Measurements from ENCODE around the gene ABCG1. TPM values are rescaled to one million over a fixed set of nuclear protein-coding genes. Genes with fewer than 3 reads are reported as not detected.

ABCG1 gene
- polyA plus RNA-seq, 4 donors = 5.5 to 46.5 (median 21.2) TPM

DNA sequence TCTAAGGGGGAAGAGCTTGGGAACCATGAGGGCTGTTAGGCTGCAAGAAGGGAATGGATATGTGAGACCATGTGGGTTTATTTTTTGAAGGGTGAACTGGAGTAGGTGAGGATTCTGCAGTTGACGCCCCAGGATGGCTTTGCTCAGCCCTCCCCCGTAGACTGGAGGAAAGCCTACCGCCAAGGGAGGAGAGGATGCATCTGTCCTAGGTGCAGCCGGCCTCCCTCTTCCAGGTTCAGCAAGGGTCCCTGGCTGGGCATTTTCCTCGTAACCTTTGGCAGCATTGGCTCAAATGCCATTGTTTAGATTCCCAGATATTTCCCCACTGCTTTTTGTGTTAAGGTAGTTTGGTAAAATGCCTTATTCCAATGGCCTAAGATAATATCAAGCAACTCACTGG, 79.7 kb downstream of the ABCG1 start:
- peaks cover 0 to 26% (median 2%) of the 10 kb centered on the region in 3 donors for H3K36me3 ChIP-seq (ENCODE audit: control insufficient read depth in 3 of 3, insufficient read depth in 2 of 3, low read depth in 1 of 3, low read length in 3 of 3)
- H3K4me1 ChIP-seq (ENCODE audit: control insufficient read depth in 3 of 3, insufficient read depth in 2 of 3, low read depth in 1 of 3, low read length in 2 of 3) = peaks cover 0 to 11% (median 0%) of the 10 kb centered on the region in 3 donors
- FAIRE-seq (no peak), DNase-seq (no peak)
- H3K27ac ChIP-seq (ENCODE audit: low read depth in 1 of 3, low read length in 2 of 3) = no peak overlapping the region
- H3K4me3 ChIP-seq (ENCODE audit: low read depth in 1 of 3, low read length in 3 of 3) = no peak overlapping the region
- 81 to 94% (median 92%) methylated on average over 4 to 5 of the region's 5 CpGs for WGBS, 3 donors
- no peaks in the 10 kb centered on the region for H3K27me3 ChIP-seq (ENCODE audit: control insufficient read depth in 3 of 3, insufficient read depth in 3 of 3, low read length in 3 of 3)
- no peaks in the 10 kb centered on the region for H3K9me3 ChIP-seq (ENCODE audit: control insufficient read depth in 2 of 2, insufficient read depth in 1 of 2, low read depth in 1 of 2, low read length in 1 of 2)

DNA sequence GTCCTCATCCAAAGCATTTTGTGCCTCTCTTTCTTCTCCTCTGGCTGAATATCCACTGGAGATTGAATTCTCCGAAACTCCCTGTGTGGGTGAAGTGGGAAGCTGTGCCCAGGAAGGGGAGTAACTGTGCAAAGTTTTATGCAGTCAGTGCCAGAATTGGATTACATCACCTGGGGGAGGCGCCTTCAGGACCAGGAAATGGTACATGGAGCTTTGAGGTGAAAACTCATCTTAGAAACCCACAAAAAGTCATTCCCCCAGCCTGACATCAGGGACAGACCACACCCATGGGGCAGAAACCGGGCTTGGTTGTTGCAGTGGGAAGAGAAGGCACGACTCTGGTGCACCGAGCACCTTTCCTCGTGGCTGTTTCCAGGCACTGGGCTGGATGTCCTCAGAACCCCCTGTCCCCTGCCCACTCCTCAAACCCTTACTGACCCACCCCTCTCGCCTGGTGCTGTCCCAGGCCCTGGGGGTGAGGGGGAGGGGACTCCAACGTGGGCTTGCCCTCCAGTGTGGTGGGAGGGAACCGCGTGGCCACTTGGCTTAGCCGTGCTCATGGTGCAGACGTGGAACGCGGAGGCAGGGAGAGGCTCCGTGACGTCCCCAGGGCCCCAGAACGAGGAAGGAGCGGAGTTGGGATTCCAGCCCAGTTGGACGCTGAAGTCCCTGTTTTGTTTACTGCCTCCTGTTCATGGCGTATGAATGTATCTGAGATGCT, 80.5 kb downstream of the ABCG1 start:
- Histone ChIP-seq H3K4me1 (ENCODE audit: control insufficient read depth in 3 of 3, insufficient read depth in 2 of 3, low read depth in 1 of 3, low read length in 2 of 3) (peaks cover 0 to 11% (median 0%) of the 10 kb centered on the region in 3 donors), H3K4me3 (ENCODE audit: low read depth in 1 of 3, low read length in 3 of 3) (no peak overlapping the region), H3K27me3 (ENCODE audit: control insufficient read depth in 3 of 3, insufficient read depth in 3 of 3, low read length in 3 of 3) (no peaks in the 10 kb centered on the region), H3K36me3 (ENCODE audit: control insufficient read depth in 3 of 3, insufficient read depth in 2 of 3, low read depth in 1 of 3, low read length in 3 of 3) (peaks cover 0 to 18% (median 2%) of the 10 kb centered on the region in 3 donors), H3K27ac (ENCODE audit: low read depth in 1 of 3, low read length in 2 of 3) (no peak overlapping the region), H3K9me3 (ENCODE audit: control insufficient read depth in 2 of 2, insufficient read depth in 1 of 2, low read depth in 1 of 2, low read length in 1 of 2) (no peaks in the 10 kb centered on the region)
- 72 to 74% (median 73%) methylated on average over 20 of the region's 20 CpGs for WGBS, 3 donors
- DNase-seq (no peak), FAIRE-seq (no peak)

DNA sequence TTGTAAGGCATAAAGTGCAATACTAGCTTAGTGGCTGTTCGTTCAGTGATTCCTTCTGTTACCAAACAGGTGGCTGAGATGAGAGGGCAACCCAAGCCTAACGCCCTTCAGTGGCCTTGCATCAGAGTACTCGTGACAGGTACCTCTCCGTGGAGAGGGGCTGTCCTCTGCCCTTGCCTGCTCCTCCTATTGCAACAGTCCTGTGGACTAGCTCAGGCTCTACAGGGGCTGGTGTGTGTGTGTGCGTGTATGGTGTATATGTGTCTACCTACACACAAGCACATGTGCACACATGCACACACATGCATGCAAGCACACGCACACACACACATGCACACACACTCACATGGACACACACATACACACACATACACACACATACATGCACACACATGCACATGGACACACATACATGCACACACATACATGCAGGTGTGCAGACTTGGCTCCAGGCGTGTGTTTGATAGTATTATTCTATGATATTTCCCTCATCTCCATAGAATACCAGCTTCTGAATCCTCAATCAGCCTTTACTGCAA, 81.2 kb downstream of the ABCG1 start:
- no peak for FAIRE-seq

DNA sequence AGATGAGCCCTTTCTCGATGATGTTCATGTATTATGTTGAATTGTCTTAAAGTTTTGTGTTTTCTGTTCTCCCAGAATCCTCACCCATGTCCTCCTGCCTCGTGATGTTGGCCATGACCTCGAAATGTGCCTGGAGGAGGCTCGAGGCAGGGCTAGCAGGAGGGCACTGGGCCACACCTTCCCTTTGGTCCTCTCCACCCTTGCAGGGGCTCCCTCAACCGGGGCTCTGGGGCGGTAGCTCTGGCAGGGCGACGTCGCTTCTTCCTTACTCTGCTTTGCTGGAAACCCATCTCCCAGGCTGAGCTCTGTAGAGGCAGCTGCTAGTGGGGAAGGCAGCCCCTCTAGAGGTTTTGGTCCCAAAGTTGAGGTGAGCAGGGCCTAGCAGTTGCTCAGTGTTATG, 82.0 kb downstream of the ABCG1 start:
- Histone ChIP-seq H3K9me3 (ENCODE audit: control insufficient read depth in 2 of 2, insufficient read depth in 1 of 2, low read depth in 1 of 2, low read length in 1 of 2) (no peaks in the 10 kb centered on the region), H3K27me3 (ENCODE audit: control insufficient read depth in 3 of 3, insufficient read depth in 3 of 3, low read length in 3 of 3) (no peaks in the 10 kb centered on the region), H3K27ac (ENCODE audit: low read depth in 1 of 3, low read length in 2 of 3) (peak overlapping the region in 1 of 3 donors; percentile 59), H3K36me3 (ENCODE audit: control insufficient read depth in 3 of 3, insufficient read depth in 2 of 3, low read depth in 1 of 3, low read length in 3 of 3) (peaks cover 0 to 10% (median 0%) of the 10 kb centered on the region in 3 donors), H3K4me3 (ENCODE audit: low read depth in 1 of 3, low read length in 3 of 3) (no peak overlapping the region), H3K4me1 (ENCODE audit: control insufficient read depth in 3 of 3, insufficient read depth in 2 of 3, low read depth in 1 of 3, low read length in 2 of 3) (peaks cover 0 to 11% (median 0%) of the 10 kb centered on the region in 3 donors)
- no peak for FAIRE-seq
- 86 to 89% (median 89%) methylated on average over 9 of the region's 9 CpGs for WGBS, 3 donors
- DNase-seq = no peak

More for the DNA sequence above, 81.2 kb downstream of the ABCG1 start:
- Histone ChIP-seq H3K36me3 (ENCODE audit: control insufficient read depth in 3 of 3, insufficient read depth in 2 of 3, low read depth in 1 of 3, low read length in 3 of 3) (peaks cover 0 to 11% (median 2%) of the 10 kb centered on the region in 3 donors), H3K4me3 (ENCODE audit: low read depth in 1 of 3, low read length in 3 of 3) (no peak overlapping the region), H3K27me3 (ENCODE audit: control insufficient read depth in 3 of 3, insufficient read depth in 3 of 3, low read length in 3 of 3) (no peaks in the 10 kb centered on the region), H3K4me1 (ENCODE audit: control insufficient read depth in 3 of 3, insufficient read depth in 2 of 3, low read depth in 1 of 3, low read length in 2 of 3) (peaks cover 0 to 11% (median 0%) of the 10 kb centered on the region in 3 donors), H3K9me3 (ENCODE audit: control insufficient read depth in 2 of 2, insufficient read depth in 1 of 2, low read depth in 1 of 2, low read length in 1 of 2) (no peaks in the 10 kb centered on the region), H3K27ac (ENCODE audit: low read depth in 1 of 3, low read length in 2 of 3) (no peak overlapping the region)
- DNase-seq = no peak
- 80 to 86% (median 85%) methylated on average over 7 of the region's 7 CpGs for WGBS, 3 donors

DNA sequence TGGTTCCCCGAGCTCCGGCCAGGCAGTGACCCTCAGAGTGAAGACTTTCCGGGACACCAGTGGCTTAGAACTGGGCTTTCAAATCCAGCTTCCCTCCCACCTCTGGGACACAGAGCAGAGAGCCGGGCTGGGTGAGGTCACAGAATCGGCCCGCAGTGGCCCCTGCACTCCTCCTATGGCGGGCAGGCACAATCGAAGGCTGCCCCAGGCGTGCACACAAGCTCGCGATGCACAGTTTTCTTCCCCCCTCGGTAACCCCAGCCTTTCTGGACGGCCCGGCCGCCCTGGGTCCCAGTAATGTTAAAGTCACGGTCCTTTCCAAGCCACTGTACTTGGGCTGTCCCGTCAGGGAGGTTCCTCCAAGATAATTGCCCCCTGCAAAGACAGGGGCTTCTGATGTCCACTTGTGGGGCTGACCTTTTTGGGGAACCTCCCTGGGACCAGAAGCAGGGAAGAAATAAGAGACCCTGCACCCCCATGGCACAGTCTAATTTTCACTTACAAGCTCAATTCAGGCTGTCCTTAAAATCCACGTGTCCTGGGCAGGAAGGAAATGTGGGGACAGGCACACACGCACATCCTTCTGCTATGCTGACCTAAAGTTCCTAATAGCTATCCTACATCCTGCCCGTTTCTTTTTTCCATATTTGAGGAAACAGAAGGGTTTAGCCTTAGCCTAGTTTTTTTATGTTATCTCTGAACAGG, 82.6 kb downstream of the ABCG1 start:
- 78 to 89% (median 85%) methylated on average over 20 of the region's 20 CpGs for WGBS, 3 donors
- Histone ChIP-seq H3K4me1 (ENCODE audit: control insufficient read depth in 3 of 3, insufficient read depth in 2 of 3, low read depth in 1 of 3, low read length in 2 of 3) (peaks cover 0 to 11% (median 0%) of the 10 kb centered on the region in 3 donors), H3K9me3 (ENCODE audit: control insufficient read depth in 2 of 2, insufficient read depth in 1 of 2, low read depth in 1 of 2, low read length in 1 of 2) (no peaks in the 10 kb centered on the region), H3K27ac (ENCODE audit: low read depth in 1 of 3, low read length in 2 of 3) (peak overlapping the region in 1 of 3 donors; percentile 59), H3K27me3 (ENCODE audit: control insufficient read depth in 3 of 3, insufficient read depth in 3 of 3, low read length in 3 of 3) (no peaks in the 10 kb centered on the region), H3K4me3 (ENCODE audit: low read depth in 1 of 3, low read length in 3 of 3) (no peak overlapping the region), H3K36me3 (ENCODE audit: control insufficient read depth in 3 of 3, insufficient read depth in 2 of 3, low read depth in 1 of 3, low read length in 3 of 3) (peaks cover 0 to 8% (median 0%) of the 10 kb centered on the region in 3 donors)
- FAIRE-seq = no peak
- no peak for DNase-seq

DNA sequence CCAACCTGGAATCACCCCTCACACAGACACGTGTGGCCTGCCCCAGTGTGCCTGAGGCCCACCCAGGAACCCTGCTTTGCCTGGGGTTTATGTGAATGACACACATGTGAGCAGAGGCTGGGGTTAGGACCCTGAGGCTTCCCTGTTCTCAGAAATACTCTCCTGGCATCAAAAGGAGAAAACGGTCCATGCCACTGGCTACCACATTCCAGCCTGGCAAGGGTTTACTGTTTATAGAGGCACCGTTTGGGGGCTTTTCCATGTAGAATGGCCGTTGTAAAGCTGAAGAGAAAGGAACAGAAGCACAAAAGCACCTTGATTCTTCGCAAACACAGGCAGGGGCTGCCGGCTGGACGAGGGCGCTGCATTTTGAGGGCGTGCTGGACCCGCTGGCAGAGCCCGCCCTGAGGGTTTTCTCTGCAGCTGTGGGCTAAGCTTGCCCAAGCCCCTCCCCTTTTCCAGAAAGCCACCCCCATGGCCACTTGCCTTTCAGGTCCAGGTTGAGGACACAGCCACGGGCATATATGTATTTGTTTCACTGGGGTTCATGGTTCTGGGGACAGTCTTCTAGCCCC, 83.2 kb downstream of the ABCG1 start:
- Histone ChIP-seq H3K9me3 (ENCODE audit: control insufficient read depth in 2 of 2, insufficient read depth in 1 of 2, low read depth in 1 of 2, low read length in 1 of 2) (no peaks in the 10 kb centered on the region), H3K4me1 (ENCODE audit: control insufficient read depth in 3 of 3, insufficient read depth in 2 of 3, low read depth in 1 of 3, low read length in 2 of 3) (peaks cover 0 to 11% (median 0%) of the 10 kb centered on the region in 3 donors), H3K27me3 (ENCODE audit: control insufficient read depth in 3 of 3, insufficient read depth in 3 of 3, low read length in 3 of 3) (no peaks in the 10 kb centered on the region), H3K36me3 (ENCODE audit: control insufficient read depth in 3 of 3, insufficient read depth in 2 of 3, low read depth in 1 of 3, low read length in 3 of 3) (peaks cover 0 to 8% (median 0%) of the 10 kb centered on the region in 3 donors), H3K27ac (ENCODE audit: low read depth in 1 of 3, low read length in 2 of 3) (peak overlapping the region in 1 of 3 donors; percentile 58), H3K4me3 (ENCODE audit: low read depth in 1 of 3, low read length in 3 of 3) (no peak overlapping the region)
- no peak for FAIRE-seq
- no peak for DNase-seq
- 76 to 78% (median 77%) methylated on average over 12 of the region's 12 CpGs for WGBS, 3 donors

DNA sequence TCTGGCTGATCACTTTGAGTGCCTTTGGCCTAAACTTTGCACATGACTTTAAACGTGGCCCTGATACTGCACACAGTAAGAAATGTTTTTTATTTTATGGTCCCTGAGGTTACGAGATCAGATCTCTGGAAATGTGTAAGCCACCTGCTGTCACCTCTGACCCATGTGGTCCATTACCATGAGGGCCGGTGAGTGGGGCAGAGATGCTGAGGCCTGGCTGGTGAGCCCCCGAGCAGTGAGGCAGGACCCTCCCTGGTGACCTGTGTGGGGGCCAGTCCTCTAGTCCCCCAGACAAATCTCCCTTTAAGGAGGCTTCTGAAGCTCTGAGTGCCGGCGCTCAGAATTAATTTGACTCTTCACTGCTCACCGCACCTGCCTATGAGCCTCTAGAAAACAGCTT, 83.9 kb downstream of the ABCG1 start:
- Histone ChIP-seq H3K9me3 (ENCODE audit: control insufficient read depth in 2 of 2, insufficient read depth in 1 of 2, low read depth in 1 of 2, low read length in 1 of 2) (no peaks in the 10 kb centered on the region), H3K4me3 (ENCODE audit: low read depth in 1 of 3, low read length in 3 of 3) (no peak overlapping the region), H3K27me3 (ENCODE audit: control insufficient read depth in 3 of 3, insufficient read depth in 3 of 3, low read length in 3 of 3) (no peaks in the 10 kb centered on the region), H3K27ac (ENCODE audit: low read depth in 1 of 3, low read length in 2 of 3) (no peak overlapping the region), H3K36me3 (ENCODE audit: control insufficient read depth in 3 of 3, insufficient read depth in 2 of 3, low read depth in 1 of 3, low read length in 3 of 3) (peaks cover 0 to 4% (median 0%) of the 10 kb centered on the region in 3 donors), H3K4me1 (ENCODE audit: control insufficient read depth in 3 of 3, insufficient read depth in 2 of 3, low read depth in 1 of 3, low read length in 2 of 3) (peaks cover 0 to 8% (median 0%) of the 10 kb centered on the region in 3 donors)
- no peak for DNase-seq
- FAIRE-seq = no peak
- 75 to 76% (median 75%) methylated on average over 7 of the region's 7 CpGs for WGBS, 3 donors

DNA sequence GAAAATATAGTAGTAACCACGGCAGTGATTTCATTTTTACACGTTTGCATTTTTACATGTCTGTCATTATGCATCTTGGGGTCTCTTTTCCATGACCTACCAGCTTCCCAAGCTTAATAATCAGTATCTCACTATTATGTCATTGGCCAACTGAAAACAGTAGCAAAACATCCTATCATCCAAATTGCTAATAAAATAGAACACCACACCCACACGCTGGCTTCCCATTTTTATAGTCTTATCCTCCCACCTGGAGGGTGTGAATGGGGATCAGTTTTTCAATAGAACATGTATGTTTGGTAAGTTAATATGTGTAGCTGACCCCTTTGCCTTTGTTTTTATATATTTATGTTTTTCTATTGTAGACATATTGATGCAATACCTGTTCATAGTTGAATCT, 84.5 kb downstream of the ABCG1 start:
- Histone ChIP-seq H3K36me3 (ENCODE audit: control insufficient read depth in 3 of 3, insufficient read depth in 2 of 3, low read depth in 1 of 3, low read length in 3 of 3) (peaks cover 0 to 2% (median 0%) of the 10 kb centered on the region in 3 donors), H3K9me3 (ENCODE audit: control insufficient read depth in 2 of 2, insufficient read depth in 1 of 2, low read depth in 1 of 2, low read length in 1 of 2) (no peaks in the 10 kb centered on the region), H3K27ac (ENCODE audit: low read depth in 1 of 3, low read length in 2 of 3) (no peak overlapping the region), H3K4me1 (ENCODE audit: control insufficient read depth in 3 of 3, insufficient read depth in 2 of 3, low read depth in 1 of 3, low read length in 2 of 3) (peaks cover 0 to 6% (median 0%) of the 10 kb centered on the region in 3 donors), H3K4me3 (ENCODE audit: low read depth in 1 of 3, low read length in 3 of 3) (no peak overlapping the region), H3K27me3 (ENCODE audit: control insufficient read depth in 3 of 3, insufficient read depth in 3 of 3, low read length in 3 of 3) (no peaks in the 10 kb centered on the region)
- WGBS, 3 donors = 57 to 65% (median 65%) methylated on average over 3 of the region's 3 CpGs
- FAIRE-seq (no peak), DNase-seq (no peak)
